H1 (cell line): ENCODE results near the gene SLC24A3. TPM values are rescaled to one million over a fixed set of nuclear protein-coding genes. Genes with fewer than 3 reads are reported as not detected.

ENCODE experiments used
- BRCA1 ChIP-seq: IDR thresholded peaks from 2 replicates; pipeline ENCODE4 v1.6.1; 2012; ENCODE audit warnings: low read depth, low read length, improper control_type of control experiment
- CBX5 ChIP-seq: fragments of 300-800, 300-1000 bp; sonication (generic); IDR thresholded peaks from 2 replicates; pipeline ENCODE4 v1.7.1; 2016; ENCODE audit warnings: antibody characterized with exemption, low read length, low read depth
- E2F6 ChIP-seq: IDR thresholded peaks from 2 replicates; pipeline ENCODE4 v1.6.1; 2012; ENCODE audit warnings: inconsistent platforms
- GTF2F1 ChIP-seq: IDR thresholded peaks from 2 replicates; pipeline ENCODE4 v1.6.1; 2012; ENCODE audit warnings: low read depth, low read length, improper control_type of control experiment, borderline replicate concordance
- KDM4A ChIP-seq: IDR thresholded peaks from one replicate; pipeline ENCODE4 v1.7.1; 2012; ENCODE audit warnings: low read depth, mild to moderate bottlenecking, moderate library complexity, low read length, inconsistent platforms; ENCODE audit not compliant: severe bottlenecking
- KDM5A ChIP-seq: fragments of 200-600 bp; IDR thresholded peaks from 2 replicates; pipeline ENCODE4 v1.7.1; 2012; ENCODE audit warnings: mild to moderate bottlenecking, low read length, inconsistent platforms, mixed read lengths
- POLR2A ChIP-seq, 2 experiments: IDR thresholded peaks; 1 replicate in 1 of 2; 2 replicates in 1 of 2; pipeline ENCODE4 v1.6.1; 2011; ENCODE audit warnings: low read depth in 2 of 2, low read length in 2 of 2, mild to moderate bottlenecking in 2 of 2; ENCODE audit errors: control extremely low read depth in 1 of 2
- POU5F1 ChIP-seq: IDR thresholded peaks from 2 replicates; pipeline ENCODE4 v1.6.1; 2011; ENCODE audit warnings: low read depth, mild to moderate bottlenecking, low read length, moderate library complexity
- RBBP5 ChIP-seq: IDR thresholded peaks from 2 replicates; pipeline ENCODE4 v1.7.1; 2012; ENCODE audit warnings: low read depth, mild to moderate bottlenecking, inconsistent platforms, low read length, moderate library complexity, borderline replicate concordance
- RNF2 ChIP-seq: fragments of 200-900, 300-1000 bp; sonication (generic); IDR thresholded peaks from 2 replicates; pipeline ENCODE4 v1.7.1; 2016; ENCODE audit warnings: borderline replicate concordance, low read depth, mild to moderate bottlenecking, antibody characterized with exemption, low read length; ENCODE audit not compliant: poor library complexity, severe bottlenecking; ENCODE audit errors: missing control alignments
- RXRA ChIP-seq: IDR thresholded peaks from 2 replicates; pipeline ENCODE4 v1.6.1; 2011; ENCODE audit warnings: low read depth, mild to moderate bottlenecking, low read length, moderate library complexity; ENCODE audit not compliant: insufficient read depth
- SIN3A ChIP-seq, 2 experiments: IDR thresholded peaks in 1 of 2; conservative IDR thresholded peaks in 1 of 2; 2 replicates each; pipeline ENCODE4 v1.6.1; 2011 to 2012; ENCODE audit warnings: low read length in 2 of 2, improper control_type of control experiment in 1 of 2, low read depth in 1 of 2, mild to moderate bottlenecking in 1 of 2
- SIRT6 ChIP-seq: IDR thresholded peaks from one replicate; pipeline ENCODE4 v1.7.1; 2012; ENCODE audit warnings: low read length, inconsistent platforms
- SP1 ChIP-seq: IDR thresholded peaks from 2 replicates; pipeline ENCODE4 v1.6.1; 2011; ENCODE audit warnings: low read depth, low read length
- TAF1 ChIP-seq: IDR thresholded peaks from 2 replicates; pipeline ENCODE4 v1.6.1; 2011; ENCODE audit warnings: mild to moderate bottlenecking, low read depth, low read length
- TBP ChIP-seq: IDR thresholded peaks from 2 replicates; pipeline ENCODE4 v1.6.1; 2011; ENCODE audit warnings: low read depth, low read length, improper control_type of control experiment
- ZNF274 ChIP-seq: IDR thresholded peaks from 2 replicates; pipeline ENCODE4 v1.7.0; 2012; ENCODE audit warnings: low read length, borderline replicate concordance; ENCODE audit errors: extremely low read depth
- polyA plus RNA-seq, 7 experiments: library from polyadenylated mRNA; depleted of rRNA in 3 of 7; stranded (reverse) in 5 of 7; unstranded in 2 of 7; fragments of >200 nt in 5 of 7; fragments of 200-250 nt in 2 of 7; gene quantifications; 1 replicate in 5 of 7; 2 replicates in 1 of 7; 4 replicates in 1 of 7; pipeline versions ENCODE4 v1.2.1 to v1.2.3, GENCODE V29; 2011 to 2013; ENCODE audit warnings: missing spikeins in 2 of 7, mixed read lengths in 2 of 7
- total RNA-seq: library from RNA; stranded (reverse); fragmentation: NEBNext Ultra II Directional; extraction: Animal tissue kit (Norgen Biotek cat#: 25700); gene quantifications from 2 replicates; pipeline ENCODE4 v1.2.1, GENCODE V29; 2021

Gene SLC24A3
- total and polyA plus RNA-seq, 2 of the 8 experiments (the other 6 are each of a cell fraction or from before 2014, with no cell fraction given) = 4.5 to 6.3 TPM

DNA sequence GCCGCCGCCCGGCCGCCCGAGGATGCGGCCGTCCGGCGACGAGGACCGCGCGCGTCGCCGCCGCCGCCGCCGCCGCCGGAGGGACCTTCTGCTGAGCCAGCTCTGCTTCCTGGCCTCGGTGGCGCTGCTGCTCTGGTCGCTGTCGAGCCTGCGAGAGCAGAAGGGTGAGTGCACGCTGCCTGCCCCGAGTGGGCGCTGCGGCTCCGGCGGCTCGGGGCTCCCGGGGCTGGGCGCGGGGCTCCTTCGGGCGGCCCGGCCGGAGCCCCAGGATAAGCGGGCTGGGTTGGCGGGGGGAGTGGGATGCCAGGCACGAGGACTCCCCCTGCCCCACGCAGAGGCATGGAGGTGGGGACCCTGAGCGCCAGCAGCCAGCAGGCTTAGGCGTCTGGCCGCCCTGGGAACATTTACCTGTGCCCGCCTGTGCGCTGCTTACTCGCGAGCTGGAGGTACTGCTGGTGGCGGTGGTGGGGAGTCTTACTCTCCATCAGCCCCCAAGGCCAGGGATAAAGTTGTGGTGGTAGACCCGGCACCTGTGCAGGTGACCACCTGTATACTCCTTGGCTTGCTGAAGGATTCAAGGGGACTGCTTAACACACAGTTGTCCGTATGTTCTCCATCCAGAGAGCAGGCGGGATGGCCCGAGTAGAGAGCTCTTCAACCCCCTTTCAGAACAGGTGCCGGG lies 520 bp downstream of the SLC24A3 start (continued):
- TF ChIP-seq RBBP5 (0 out of 2 replicates have a peak, but pooled peaks have one; percentile 19), TBP (no peak), RXRA (no peak), SIN3A (conservative IDR thresholded peaks at IDR 0.05 in 1 of 2, IDR thresholded peaks at IDR 0.05 in 1 of 2; ENCODE audit: low read depth in 1 of 2, low read length in 2 of 2) (no peak), ZNF274 (no peak), KDM4A (peak; percentile 55), SIRT6 (no peak), GTF2F1 (no peak), SP1 (no peak), CBX5 (no peak), E2F6 (no peak), TAF1 (peak; percentile 52; the same call in 1 of the 2 replicates), KDM5A (no peak), POLR2A (IDR thresholded peaks at IDR 0.05; ENCODE audit: control extremely low read depth in 1 of 2, low read depth in 2 of 2, low read length in 2 of 2) (no peak), BRCA1 (no peak), RNF2 (no peak), POU5F1 (no peak)
